ENCODE measurements around the gene SLC19A1.

The SLC19A1 gene

DNA sequence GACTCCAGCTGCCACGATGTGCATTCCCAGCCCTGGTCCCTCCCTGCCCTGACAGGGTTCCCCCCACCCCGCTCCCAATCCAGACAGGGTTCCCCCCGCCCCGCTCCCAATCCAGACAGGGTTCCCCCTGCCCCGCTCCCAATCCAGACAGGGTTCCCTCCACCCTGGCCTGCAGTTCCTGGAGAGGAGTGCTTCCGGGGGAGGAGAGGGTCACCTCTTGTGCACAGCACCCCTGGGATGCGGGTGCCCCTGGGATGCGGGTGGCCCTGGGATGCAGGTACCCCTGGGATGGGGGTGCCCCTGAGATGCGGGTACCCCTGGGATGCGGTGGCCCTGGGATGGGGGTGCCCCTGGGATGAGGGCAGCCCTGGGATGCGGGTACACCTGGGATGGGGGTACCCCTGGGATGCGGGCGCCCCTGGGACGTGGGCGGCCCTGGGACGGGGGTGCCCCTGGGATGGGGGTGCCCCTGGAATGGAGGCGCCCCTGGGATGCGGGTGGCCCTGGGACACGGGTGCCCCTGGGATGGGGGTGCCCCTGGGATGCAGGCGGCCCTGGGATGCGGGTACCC is 36.7 kb upstream of the SLC19A1 start:
- no peak for DNase-seq
- Histone ChIP-seq H3K4me3 (ENCODE audit: low read depth, low read length) (no peak overlapping the region), H3K36me3 (no peaks in the 10 kb centered on the region), H3K4me1 (peaks cover 19% of the 10 kb centered on the region), H3K27me3 (no peaks in the 10 kb centered on the region), H3K9me3 (no peaks in the 10 kb centered on the region)
- TF ChIP-seq, protein P1, sequence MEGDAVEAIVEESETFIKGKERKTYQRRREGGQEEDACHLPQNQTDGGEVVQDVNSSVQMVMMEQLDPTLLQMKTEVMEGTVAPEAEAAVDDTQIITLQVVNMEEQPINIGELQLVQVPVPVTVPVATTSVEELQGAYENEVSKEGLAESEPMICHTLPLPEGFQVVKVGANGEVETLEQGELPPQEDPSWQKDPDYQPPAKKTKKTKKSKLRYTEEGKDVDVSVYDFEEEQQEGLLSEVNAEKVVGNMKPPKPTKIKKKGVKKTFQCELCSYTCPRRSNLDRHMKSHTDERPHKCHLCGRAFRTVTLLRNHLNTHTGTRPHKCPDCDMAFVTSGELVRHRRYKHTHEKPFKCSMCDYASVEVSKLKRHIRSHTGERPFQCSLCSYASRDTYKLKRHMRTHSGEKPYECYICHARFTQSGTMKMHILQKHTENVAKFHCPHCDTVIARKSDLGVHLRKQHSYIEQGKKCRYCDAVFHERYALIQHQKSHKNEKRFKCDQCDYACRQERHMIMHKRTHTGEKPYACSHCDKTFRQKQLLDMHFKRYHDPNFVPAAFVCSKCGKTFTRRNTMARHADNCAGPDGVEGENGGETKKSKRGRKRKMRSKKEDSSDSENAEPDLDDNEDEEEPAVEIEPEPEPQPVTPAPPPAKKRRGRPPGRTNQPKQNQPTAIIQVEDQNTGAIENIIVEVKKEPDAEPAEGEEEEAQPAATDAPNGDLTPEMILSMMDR (IDR thresholded peaks at IDR 0.05; ENCODE audit: low read depth, low read length) = no peak

DNA sequence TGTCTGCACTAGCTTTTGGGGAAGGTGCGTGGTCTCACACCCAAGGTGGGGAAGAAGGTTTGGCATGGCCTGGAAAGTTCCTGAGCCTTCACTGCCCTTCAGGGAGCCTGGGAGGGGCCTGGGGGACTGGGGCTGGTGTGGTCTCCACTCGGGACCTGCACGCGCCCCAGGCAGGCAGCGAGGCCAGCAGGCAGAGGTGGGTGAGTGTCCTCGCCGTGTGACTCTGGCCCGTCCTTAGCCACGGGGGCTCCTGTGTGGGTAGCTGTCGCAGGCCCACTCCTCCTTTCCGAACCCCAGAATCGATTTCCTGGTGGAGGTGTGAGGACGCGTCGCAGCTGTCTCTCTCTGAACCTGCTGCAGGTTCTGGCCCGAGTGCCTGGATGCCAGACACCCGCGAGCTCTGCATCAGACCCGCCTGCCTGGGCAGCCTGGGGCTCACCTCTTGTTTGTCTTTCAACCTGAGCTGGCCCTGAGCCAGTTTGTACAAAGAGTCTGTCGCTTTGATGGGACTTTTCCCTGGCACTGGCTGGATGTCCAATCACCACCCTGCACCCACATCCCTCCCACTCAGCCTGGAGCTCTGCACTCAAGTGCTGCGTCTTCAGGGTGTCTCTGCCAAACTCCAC is 36.0 kb upstream of the SLC19A1 start:
- TF ChIP-seq, protein P1 (IDR thresholded peaks at IDR 0.05; ENCODE audit: low read depth, low read length) = no peak
- DNase-seq = peak; percentile 82
- Histone ChIP-seq H3K27me3 (no peaks in the 10 kb centered on the region), H3K9me3 (no peaks in the 10 kb centered on the region), H3K36me3 (no peaks in the 10 kb centered on the region), H3K4me3 (ENCODE audit: low read depth, low read length) (no peak overlapping the region), H3K4me1 (peaks cover 23% of the 10 kb centered on the region)

DNA sequence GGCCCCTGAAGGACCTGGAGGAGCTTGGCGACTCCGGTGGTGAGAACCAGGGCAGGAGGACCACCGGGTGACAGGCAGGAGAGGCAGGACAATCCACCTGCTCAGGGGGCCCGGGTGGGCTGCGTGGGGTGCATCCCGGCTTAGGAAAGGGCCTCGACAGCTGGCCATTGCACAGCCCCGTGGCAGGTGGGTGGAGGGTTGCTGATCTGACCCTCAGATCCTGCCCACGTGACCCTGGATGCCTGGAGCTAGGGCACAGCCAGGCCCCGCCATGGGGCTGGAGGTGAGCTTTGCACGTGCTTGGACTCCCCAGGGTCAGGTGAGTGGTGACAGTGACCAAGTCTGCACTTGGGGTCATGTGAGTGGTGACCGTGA is 35.5 kb upstream of the SLC19A1 start:
- H3K4me3 ChIP-seq (ENCODE audit: low read depth, low read length) = no peak overlapping the region
- H3K4me1 ChIP-seq = peaks cover 23% of the 10 kb centered on the region
- H3K9me3 ChIP-seq = no peaks in the 10 kb centered on the region
- no peaks in the 10 kb centered on the region for H3K27me3 ChIP-seq
- no peaks in the 10 kb centered on the region for H3K36me3 ChIP-seq
- DNase-seq = no peak
- TF ChIP-seq, protein P1 (IDR thresholded peaks at IDR 0.05; ENCODE audit: low read depth, low read length) = no peak

DNA sequence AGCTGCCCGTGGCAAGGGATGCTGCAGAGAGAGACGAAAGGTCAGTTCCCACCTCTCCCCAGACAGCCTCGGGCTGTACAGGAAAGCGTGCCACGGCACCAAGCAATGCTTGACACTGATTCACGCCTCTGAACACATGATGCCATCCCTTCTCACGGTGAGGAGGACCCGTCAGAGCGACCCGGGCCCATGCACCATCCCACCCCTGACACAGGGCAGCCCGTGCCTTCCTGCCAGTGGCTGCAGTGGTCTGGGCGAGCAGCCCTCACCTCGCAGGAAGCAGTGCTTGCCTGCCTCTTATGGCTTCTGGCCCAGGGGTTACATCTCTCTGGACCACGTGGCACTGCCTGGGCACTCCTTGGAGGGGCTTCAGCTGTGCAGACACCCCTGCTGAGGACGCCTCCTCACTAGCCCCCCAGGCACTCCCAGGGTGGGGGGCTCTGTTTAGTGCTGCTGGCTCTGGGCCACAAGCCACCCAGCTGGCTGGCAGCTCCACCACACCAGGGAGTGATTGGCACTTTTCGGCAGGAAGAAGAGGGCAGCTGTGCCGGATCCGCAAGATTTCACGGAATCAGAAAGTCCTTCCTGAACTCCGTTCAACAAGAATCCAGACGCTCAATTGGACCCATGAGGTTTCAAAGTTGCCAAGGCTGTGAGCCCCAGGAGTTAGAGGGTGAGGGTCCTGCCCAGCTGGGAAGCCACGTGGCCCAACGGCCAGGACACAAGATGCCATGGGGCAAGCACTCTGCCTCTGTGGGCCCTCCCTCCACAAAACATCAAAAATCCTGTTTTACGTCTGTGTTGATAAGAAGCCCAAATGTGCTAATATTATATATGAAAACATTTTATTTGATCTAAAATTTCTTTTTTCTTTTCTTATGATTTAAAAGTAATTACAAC is 34.8 kb upstream of the SLC19A1 start:
- Histone ChIP-seq H3K4me3 (ENCODE audit: low read depth, low read length) (no peak overlapping the region), H3K36me3 (no peaks in the 10 kb centered on the region), H3K4me1 (peaks cover 28% of the 10 kb centered on the region), H3K27me3 (no peaks in the 10 kb centered on the region), H3K9me3 (no peaks in the 10 kb centered on the region)
- TF ChIP-seq, protein P1 (IDR thresholded peaks at IDR 0.05; ENCODE audit: low read depth, low read length) = no peak
- DNase-seq = no peak

DNA sequence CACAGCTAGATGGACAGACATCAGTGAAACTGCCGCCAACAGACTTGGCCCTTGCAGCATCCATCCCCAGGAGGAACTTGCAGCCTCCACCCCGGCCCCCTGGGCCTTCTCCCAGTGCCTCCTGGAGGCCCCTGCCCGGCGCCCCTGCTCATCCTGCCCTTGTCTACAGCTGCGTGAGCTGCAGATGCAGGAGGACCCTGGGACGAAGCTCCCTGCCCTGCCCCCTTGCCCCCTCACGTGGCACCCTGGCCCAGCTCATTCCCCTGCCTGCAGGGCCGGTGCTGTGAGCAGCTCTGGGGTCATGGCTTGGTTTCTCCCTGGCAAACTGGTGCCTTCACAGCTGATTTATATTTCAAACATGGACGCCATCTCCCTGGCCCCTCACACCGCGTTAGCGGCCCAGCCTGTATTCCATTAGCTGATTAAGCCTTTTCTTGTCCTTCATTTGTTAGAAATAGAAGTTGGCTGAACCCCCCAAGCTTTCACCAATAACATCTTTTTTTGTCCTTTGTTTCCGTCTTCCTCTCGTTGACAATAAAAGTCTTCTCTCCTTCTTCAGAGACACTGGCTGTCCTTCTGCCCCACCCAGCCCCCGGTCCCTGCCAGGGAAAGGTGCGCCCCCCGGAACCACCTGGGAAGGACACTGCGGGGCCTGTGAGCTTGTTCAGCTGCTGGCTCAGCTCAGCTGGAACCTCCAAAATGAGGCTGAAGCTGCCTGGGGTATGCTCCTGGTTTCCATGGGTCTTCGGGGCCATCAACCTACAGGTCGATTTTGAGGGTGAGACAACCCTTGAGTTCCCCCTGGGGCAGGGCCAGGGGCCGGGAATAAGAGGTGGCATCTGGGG is 34.0 kb upstream of the SLC19A1 start:
- H3K4me1 ChIP-seq = peaks cover 35% of the 10 kb centered on the region
- TF ChIP-seq, protein P1 (IDR thresholded peaks at IDR 0.05; ENCODE audit: low read depth, low read length) = no peak
- DNase-seq = no peak
- H3K4me3 ChIP-seq (ENCODE audit: low read depth, low read length) = no peak overlapping the region
- H3K36me3 ChIP-seq = no peaks in the 10 kb centered on the region
- no peaks in the 10 kb centered on the region for H3K9me3 ChIP-seq
- H3K27me3 ChIP-seq = no peaks in the 10 kb centered on the region

Data from BE2C (cell line).